Transverse colon (tissue), 4 donors: Measurements from ENCODE around the gene GGACT. TPM values are rescaled to one million over a fixed set of nuclear protein-coding genes. Genes with fewer than 3 reads are reported as not detected.

Source experiments
- DNase-seq: peaks from one replicate; pipeline ENCODE4 v3.0.0-alpha.2; 2019
- H3K27ac ChIP-seq, 4 donors: fragments of 200-600 bp; sonication (generic); 2 replicates each; pipeline ENCODE4 v1.5.1; 2016 to 2018; ENCODE audit warnings: inconsistent platforms in 4 of 4
- H3K27me3 ChIP-seq: fragments of 200-600 bp; sonication (generic); 2 replicates; pipeline ENCODE4 v1.5.1; 2017; ENCODE audit warnings: inconsistent platforms
- H3K36me3 ChIP-seq, 4 donors: fragments of 200-600 bp; sonication (generic); 2 replicates each; pipeline ENCODE4 v1.5.1; 2017 to 2019; ENCODE audit warnings: inconsistent platforms in 4 of 4
- H3K4me1 ChIP-seq, 4 donors: fragments of 200-600 bp; sonication (generic); 2 replicates each; pipeline ENCODE4 v1.5.1; 2017 to 2020; ENCODE audit warnings: inconsistent platforms in 4 of 4
- H3K4me3 ChIP-seq, 4 donors: fragments of 200-600 bp; sonication (generic); 1 replicate in 1 of 4; 2 replicates in 3 of 4; pipeline versions ENCODE4 v1.5.1 to v1.6.1; 2017 to 2019; ENCODE audit warnings: inconsistent platforms in 4 of 4
- H3K9me3 ChIP-seq, 2 donors: fragments of 200-600 bp; sonication (generic); 2 replicates each; pipeline ENCODE4 v1.5.1; 2017 to 2019; ENCODE audit warnings: inconsistent platforms in 2 of 2
- CTCF ChIP-seq, 5 experiments: fragments of 200-600 bp in 3 of 5; fragments of 450-650 bp in 2 of 5; sonication (generic) in 3 of 5; IDR thresholded peaks; 1 replicate in 2 of 5; 2 replicates in 3 of 5; pipeline ENCODE4 v1.5.1; 2016 to 2017; ENCODE audit warnings: antibody characterized with exemption in 5 of 5, inconsistent platforms in 3 of 5, mild to moderate bottlenecking in 2 of 5, moderate library complexity in 1 of 5
- EP300 ChIP-seq: sonication (generic); formaldehyde crosslinking; IDR thresholded peaks from one replicate; pipeline ENCODE4 v1.6.1; 2017; ENCODE audit warnings: antibody characterized with exemption, low read depth
- POLR2A ChIP-seq: fragments of 450-650 bp; IDR thresholded peaks from one replicate; pipeline ENCODE4 v1.6.1; 2016; ENCODE audit warnings: antibody characterized with exemption, mild to moderate bottlenecking, moderate library complexity
- POLR2AphosphoS5 ChIP-seq, 3 donors: sonication (generic); formaldehyde crosslinking; IDR thresholded peaks; one replicate each; pipeline ENCODE4 v1.6.1; 2016; ENCODE audit warnings: antibody characterized with exemption in 3 of 3
- WGBS, 2 donors: methylation state at CpG; one replicate each; pipeline ENCODE4 v1.1.5; 2018; ENCODE audit warnings: low coverage in 1 of 2; 5-methylcytosine and 5-hydroxymethylcytosine counted together
- in situ Hi-C, 4 donors: fragments of 200-750 bp; cut with MboI; loops; one replicate each; pipeline versions ENCODE4 v1.15.0 to v1.15.1; 2017; ENCODE audit warnings: low sequenced_read_pairs in 3 of 4, low pct_ligation_motif_present in 1 of 4, low pct_unique_long_range_greater_than_20kb in 1 of 4
- intact Hi-C: fragments of 100-400 bp; cut with DNase I; formaldehyde crosslinking; loops from one replicate; pipeline ENCODE4 v1.15.1; 2023; ENCODE audit warnings: low total_unique reads
- total RNA-seq, 4 donors: library from RNA; depleted of rRNA; stranded (reverse); fragments of >200 nt; gene quantifications; one replicate each; pipeline ENCODE4 v1.1.0, GENCODE V29; 2016

Gene GGACT
- total RNA-seq, 4 donors from 2014 or later, result 6.4 to 9.2 (median 8.8) TPM; not detected in 1

GRCh38 chr13:100495455-100495854 is 93.1 kb downstream of the GGACT start:
- DNase-seq, result no peak
- Histone ChIP-seq H3K9me3 (no peaks in the 10 kb centered on the region), H3K27ac (no peak overlapping the region), H3K4me3 (no peak overlapping the region), H3K27me3 (no peaks in the 10 kb centered on the region), H3K36me3 (no peaks in the 10 kb centered on the region), H3K4me1 (peaks cover 0 to 5% (median 2%) of the 10 kb centered on the region in 4 donors)
- in situ Hi-C loops (no loop called here), intact Hi-C loops (no loop called here)
- 97 to 100% methylated on average over 1 of the region's 1 CpG for WGBS, 2 donors
- TF ChIP-seq POLR2AphosphoS5 (IDR thresholded peaks at IDR 0.05), result no peak
- TF ChIP-seq POLR2A, result no peak
- no peak for TF ChIP-seq EP300
- TF ChIP-seq CTCF (IDR thresholded peaks at IDR 0.05), result no peak

GRCh38 chr13:100493418-100493817 is 95.2 kb downstream of the GGACT start:
- intact Hi-C loops (no loop called here), in situ Hi-C loops (no loop called here)
- DNase-seq, result no peak
- Histone ChIP-seq H3K9me3 (no peaks in the 10 kb centered on the region), H3K4me3 (no peak overlapping the region), H3K27ac (no peak overlapping the region), H3K4me1 (peaks cover 0 to 6% (median 2%) of the 10 kb centered on the region in 4 donors), H3K27me3 (no peaks in the 10 kb centered on the region), H3K36me3 (no peaks in the 10 kb centered on the region)
- TF ChIP-seq POLR2AphosphoS5 (IDR thresholded peaks at IDR 0.05), result no peak
- TF ChIP-seq POLR2A, result no peak
- no peak for TF ChIP-seq CTCF (IDR thresholded peaks at IDR 0.05)
- TF ChIP-seq EP300, result no peak
- 76 to 90% methylated on average over 3 to 7 of the region's 7 CpGs for WGBS, 2 donors

- Histone ChIP-seq H3K9me3 (no peaks in the 10 kb centered on the region), H3K36me3 (no peaks in the 10 kb centered on the region), H3K27ac (peak overlapping the region in 1 of 4 donors; percentile 24), H3K4me1 (peaks cover 0 to 6% (median 2%) of the 10 kb centered on the region in 4 donors), H3K4me3 (no peak overlapping the region), H3K27me3 (no peaks in the 10 kb centered on the region)
- DNase-seq, result no peak
- TF ChIP-seq EP300 (no peak), CTCF (IDR thresholded peaks at IDR 0.05) (no peak), POLR2A (no peak), POLR2AphosphoS5 (IDR thresholded peaks at IDR 0.05) (peak in 2 of 3 donors; percentile 17 to 39)
- intact Hi-C loops, result no loop called here
- in situ Hi-C loops, result no loop called here
- WGBS, 2 donors, result 78 to 81% methylated on average over 8 of the region's 8 CpGs
Observed at GRCh38 chr13:100491164-100491842, 97.3 kb downstream of the GGACT start.

- intact Hi-C loops, result no loop called here
Observed at GRCh38 chr13:100490692-100491091, 97.9 kb downstream of the GGACT start.

More at GRCh38 chr13:100490692-100491091, 97.9 kb downstream of the GGACT start:
- in situ Hi-C loops, result no loop called here
- H3K4me1 ChIP-seq, result peaks cover 0 to 6% (median 2%) of the 10 kb centered on the region in 4 donors
- H3K27me3 ChIP-seq, result no peaks in the 10 kb centered on the region
- H3K4me3 ChIP-seq, result no peak overlapping the region
- WGBS, 2 donors, result 64% methylated on average over 4 of the region's 4 CpGs; no CpG with 5 or more reads in 1 of the 2 donors
- no peaks in the 10 kb centered on the region for H3K36me3 ChIP-seq
- H3K27ac ChIP-seq, result peak overlapping the region in 1 of 4 donors; percentile 24
- TF ChIP-seq CTCF (IDR thresholded peaks at IDR 0.05), result no peak
- no peak for TF ChIP-seq EP300
- DNase-seq, result no peak
- no peaks in the 10 kb centered on the region for H3K9me3 ChIP-seq
